HEK293T (cell line): ENCODE measurements around the gene PBRM1.

Experiments
- CTCF ChIA-PET: fragments of 350-600 bp; formaldehyde crosslinking; extraction: SDS; loops from one replicate; lab custom pipeline; 2021; ENCODE audit warnings: antibody characterized with exemption, inconsistent platforms; lab: Yijun Ruan, JAX
- POLR2A ChIA-PET: fragments of 350-600 bp; formaldehyde crosslinking; extraction: SDS; loops from one replicate; lab custom pipeline; 2020; ENCODE audit warnings: antibody characterized with exemption, inconsistent platforms; lab: Yijun Ruan, JAX
- DNase-seq: peaks from one replicate; pipeline ENCODE4 v3.0.0; 2012; ENCODE audit warnings: mixed read lengths; ENCODE audit errors: extremely low spot score
- ARNT ChIP-seq: fragments of 450-650 bp; IDR thresholded peaks from 2 replicates; pipeline ENCODE4 v1.6.1; 2017; ENCODE audit warnings: mild to moderate bottlenecking
- BHLHE40 ChIP-seq: fragments of 450-650 bp; IDR thresholded peaks from 2 replicates; pipeline ENCODE4 v1.6.1; 2016; ENCODE audit warnings: mild to moderate bottlenecking, moderate library complexity, borderline replicate concordance
- CTBP1 ChIP-seq: fragments of 450-650 bp; IDR thresholded peaks from 2 replicates; pipeline ENCODE4 v1.6.1; 2016; ENCODE audit warnings: borderline replicate concordance
- ELF4 ChIP-seq: fragments of 450-650 bp; IDR thresholded peaks from 2 replicates; pipeline ENCODE4 v1.6.1; 2017; ENCODE audit warnings: antibody characterized with exemption
- FOXA1 ChIP-seq: fragments of 450-650 bp; IDR thresholded peaks from 2 replicates; pipeline ENCODE4 v1.6.1; 2016; ENCODE audit warnings: mild to moderate bottlenecking
- FOXK2 ChIP-seq: fragments of 450-650 bp; IDR thresholded peaks from 2 replicates; pipeline ENCODE4 v1.6.1; 2016; ENCODE audit warnings: mild to moderate bottlenecking
- FOXM1 ChIP-seq: fragments of 450-650 bp; IDR thresholded peaks from 2 replicates; pipeline ENCODE4 v1.6.1; 2017; ENCODE audit warnings: mild to moderate bottlenecking, borderline replicate concordance
- HDGF ChIP-seq: fragments of 450-650 bp; IDR thresholded peaks from 2 replicates; pipeline ENCODE4 v1.6.1; 2017; ENCODE audit warnings: antibody characterized with exemption, borderline replicate concordance
- L3MBTL2 ChIP-seq: fragments of 450-650 bp; conservative IDR thresholded peaks from 2 replicates; pipeline ENCODE4 v1.6.1; 2016; ENCODE audit warnings: mild to moderate bottlenecking
- LEF1 ChIP-seq: fragments of 450-650 bp; IDR thresholded peaks from 2 replicates; pipeline ENCODE4 v1.6.1; 2017; ENCODE audit warnings: mild to moderate bottlenecking, borderline replicate concordance
- NFRKB ChIP-seq: fragments of 450-650 bp; IDR thresholded peaks from 2 replicates; pipeline ENCODE4 v1.6.1; 2016; ENCODE audit warnings: mild to moderate bottlenecking, moderate library complexity
- PKNOX1 ChIP-seq: fragments of 450-650 bp; IDR thresholded peaks from 2 replicates; pipeline ENCODE4 v1.6.1; 2016
- SP1 ChIP-seq: fragments of 450-650 bp; IDR thresholded peaks from 2 replicates; pipeline ENCODE4 v1.6.1; 2017
- SUZ12 ChIP-seq: fragments of 450-650 bp; IDR thresholded peaks from 2 replicates; pipeline ENCODE4 v1.6.1; 2016; ENCODE audit warnings: mild to moderate bottlenecking
- TARDBP ChIP-seq: fragments of 450-650 bp; IDR thresholded peaks from 2 replicates; pipeline ENCODE4 v1.6.1; 2016
- ZNF384 ChIP-seq: fragments of 450-650 bp; IDR thresholded peaks from 2 replicates; pipeline ENCODE4 v1.6.1; 2016

The PBRM1 gene

GRCh38 chr3:52572221-52572620 lies 113.5 kb downstream of the PBRM1 start:
- POLR2A ChIA-PET, result no interaction called here
- CTCF ChIA-PET, result interaction anchor here (0.6 kb wide), 1 partner anchor 13 kb away, joined by 4 read pairs; no protein-coding TSS in a partner anchor
- no peak for DNase-seq
- TF ChIP-seq ZNF384, result no peak
- TF ChIP-seq LEF1, result no peak

- POLR2A ChIA-PET, result interaction anchor here (0.9 kb wide), 1 partner anchor 34 kb away, joined by 4 read pairs; the partner anchor contains the start of gene UQCC5
- DNase-seq, result no peak
- TF ChIP-seq SP1 (no peak), ZNF384 (no peak), L3MBTL2 (no peak), FOXA1 (no peak), SUZ12 (no peak), PKNOX1 (no peak), ARNT (no peak), ELF4 (no peak), NFRKB (no peak), FOXK2 (no peak), TARDBP (no peak), LEF1 (no peak), BHLHE40 (no peak), FOXM1 (no peak), HDGF (no peak), CTBP1 (no peak)
- CTCF ChIA-PET, result no interaction called here
Observed at GRCh38 chr3:52570076-52570475, 115.6 kb downstream of the PBRM1 start.

- no peak for DNase-seq
- TF ChIP-seq CTBP1 (no peak), LEF1 (no peak), PKNOX1 (no peak), L3MBTL2 (no peak), BHLHE40 (no peak), FOXM1 (no peak), TARDBP (no peak), ELF4 (no peak)
- ChIA-PET CTCF (no interaction called here), POLR2A (no interaction called here)
Observed at GRCh38 chr3:52568069-52568468, 117.6 kb downstream of the PBRM1 start.

GRCh38 chr3:52563984-52564383 lies 121.7 kb downstream of the PBRM1 start:
- ChIA-PET CTCF (no interaction called here), POLR2A (no interaction called here)
- DNase-seq, result no peak
- TF ChIP-seq ELF4 (no peak), FOXA1 (no peak), ARNT (no peak), BHLHE40 (no peak), HDGF (no peak), FOXM1 (no peak), FOXK2 (no peak), PKNOX1 (no peak), SUZ12 (no peak), LEF1 (no peak), CTBP1 (no peak)

- ChIA-PET POLR2A (interaction anchor here (0.7 kb wide), 1 partner anchor 25 kb away, joined by 4 read pairs; the partner anchor contains the start of gene UQCC5), CTCF (interaction anchor here (0.7 kb wide), 1 partner anchor 159 kb away, joined by 3 read pairs; no protein-coding TSS in a partner anchor)
- no peak for DNase-seq
- TF ChIP-seq FOXK2, result no peak
- TF ChIP-seq TARDBP, result no peak
- no peak for TF ChIP-seq L3MBTL2
- TF ChIP-seq LEF1, result no peak
- TF ChIP-seq SUZ12, result no peak
- TF ChIP-seq HDGF, result no peak
- TF ChIP-seq FOXA1, result no peak
- TF ChIP-seq PKNOX1, result no peak
- TF ChIP-seq NFRKB, result no peak
- TF ChIP-seq FOXM1, result no peak
- TF ChIP-seq ZNF384, result no peak
Observed at GRCh38 chr3:52561028-52561747, 124.5 kb downstream of the PBRM1 start.

GRCh38 chr3:52558436-52558835 lies 127.3 kb downstream of the PBRM1 start:
- no peak for DNase-seq
- ChIA-PET CTCF (no interaction called here), POLR2A (interaction anchor here (0.7 kb wide), 1 partner anchor 22 kb away, joined by 3 read pairs; the partner anchor contains the start of gene UQCC5)

More at GRCh38 chr3:52558436-52558835, 127.3 kb downstream of the PBRM1 start:
- TF ChIP-seq HDGF (no peak), TARDBP (no peak), BHLHE40 (no peak), ELF4 (no peak), FOXA1 (no peak), FOXM1 (no peak), LEF1 (no peak), CTBP1 (no peak), SUZ12 (no peak), SP1 (no peak), FOXK2 (no peak), ZNF384 (no peak), ARNT (no peak), L3MBTL2 (no peak), NFRKB (no peak), PKNOX1 (no peak)
